H9 (cell line): ENCODE results near the gene LPGAT1. TPM values are rescaled to one million over a fixed set of nuclear protein-coding genes. Genes with fewer than 3 reads are reported as not detected.

Experiments used
- DNase-seq: peaks from one replicate; pipeline ENCODE4 v3.0.0-alpha.2; 2017
- H2AFZ ChIP-seq: one replicate; pipeline ENCODE4 v1.6.1; 2013; ENCODE audit warnings: mild to moderate bottlenecking, low read length, control low read depth, moderate library complexity
- H2AK5ac ChIP-seq: 2 replicates; pipeline ENCODE4 v1.6.1; 2013; ENCODE audit warnings: low read length, control low read depth, mixed read lengths; ENCODE audit not compliant: insufficient read length
- H2BK120ac ChIP-seq: one replicate; pipeline ENCODE4 v1.6.1; 2013; ENCODE audit warnings: low read depth, mild to moderate bottlenecking, low read length, control low read depth, inconsistent platforms; ENCODE audit not compliant: poor library complexity, severe bottlenecking
- H2BK12ac ChIP-seq: 2 replicates; pipeline ENCODE4 v1.6.1; 2013; ENCODE audit warnings: low read length, control low read depth, mixed read lengths, low read depth; ENCODE audit not compliant: insufficient read length
- H2BK15ac ChIP-seq: 2 replicates; pipeline ENCODE4 v1.6.1; 2013; ENCODE audit warnings: low read depth, low read length, control low read depth
- H2BK20ac ChIP-seq: one replicate; pipeline ENCODE4 v1.6.1; 2013; ENCODE audit warnings: low read depth, mild to moderate bottlenecking, low read length, control low read depth, inconsistent platforms; ENCODE audit not compliant: poor library complexity, severe bottlenecking
- H2BK5ac ChIP-seq: 2 replicates; pipeline ENCODE4 v1.6.1; 2013; ENCODE audit warnings: low read length, control low read depth, mixed read lengths; ENCODE audit not compliant: insufficient read length
- H3K14ac ChIP-seq: 2 replicates; pipeline ENCODE4 v1.6.1; 2013; ENCODE audit warnings: low read length, control low read depth; ENCODE audit not compliant: insufficient read depth
- H3K18ac ChIP-seq: 2 replicates; pipeline ENCODE4 v1.6.1; 2013; ENCODE audit warnings: low read depth, mild to moderate bottlenecking, mixed read lengths, low read length, control low read depth; ENCODE audit not compliant: insufficient read length
- H3K23ac ChIP-seq: 2 replicates; pipeline ENCODE4 v1.6.1; 2013; ENCODE audit warnings: low read length, control low read depth, mixed read lengths, low read depth; ENCODE audit not compliant: insufficient read length
- H3K23me2 ChIP-seq: 2 replicates; pipeline ENCODE4 v1.6.1; 2013; ENCODE audit warnings: low read depth, mild to moderate bottlenecking, mixed read lengths, low read length, control low read depth; ENCODE audit not compliant: insufficient read length, poor library complexity, severe bottlenecking
- H3K27ac ChIP-seq: 2 replicates; pipeline ENCODE4 v1.5.1; 2013; ENCODE audit warnings: low read length, control low read depth, mixed read lengths, low read depth; ENCODE audit not compliant: insufficient read length
- H3K27me3 ChIP-seq: 2 replicates; pipeline ENCODE4 v1.6.1; 2013; ENCODE audit warnings: low read length, control low read depth, inconsistent platforms; ENCODE audit not compliant: insufficient read depth
- H3K4ac ChIP-seq: 2 replicates; pipeline ENCODE4 v1.6.1; 2013; ENCODE audit warnings: low read depth, mild to moderate bottlenecking, control low read depth, inconsistent platforms, low read length, moderate library complexity
- H3K4me1 ChIP-seq: 2 replicates; pipeline ENCODE4 v1.6.1; 2013; ENCODE audit warnings: low read length, control low read depth, inconsistent platforms; ENCODE audit not compliant: insufficient read depth
- H3K4me2 ChIP-seq: 2 replicates; pipeline ENCODE4 v1.6.1; 2013; ENCODE audit warnings: low read length, control low read depth, mixed read lengths; ENCODE audit not compliant: insufficient read length, insufficient read depth
- H3K56ac ChIP-seq: 2 replicates; pipeline ENCODE4 v1.6.1; 2013; ENCODE audit warnings: low read depth, mild to moderate bottlenecking, mixed read lengths, low read length, control low read depth; ENCODE audit not compliant: insufficient read length
- H3K79me1 ChIP-seq: 2 replicates; pipeline ENCODE4 v1.6.1; 2013; ENCODE audit warnings: low read depth, mild to moderate bottlenecking, moderate library complexity, low read length, control low read depth, inconsistent platforms; ENCODE audit not compliant: insufficient read depth, poor library complexity, severe bottlenecking
- H3K79me2 ChIP-seq: 2 replicates; pipeline ENCODE4 v1.6.1; 2013; ENCODE audit warnings: low read length, control low read depth, inconsistent platforms; ENCODE audit not compliant: insufficient read depth
- H3K9ac ChIP-seq: 2 replicates; pipeline ENCODE4 v1.6.1; 2013; ENCODE audit warnings: low read length, control low read depth, mixed read lengths; ENCODE audit not compliant: insufficient read length; ENCODE audit errors: extremely low read depth
- H3K9me3 ChIP-seq: one replicate; pipeline ENCODE4 v1.6.1; 2013; ENCODE audit warnings: low read depth, low read length, inconsistent platforms; ENCODE audit not compliant: control insufficient read depth
- H3T11ph ChIP-seq: one replicate; pipeline ENCODE4 v1.6.1; 2013; ENCODE audit warnings: mild to moderate bottlenecking, low read length, control low read depth, inconsistent platforms
- H4K20me1 ChIP-seq: one replicate; pipeline ENCODE4 v1.6.1; 2013; ENCODE audit not compliant: control insufficient read depth, insufficient read length, insufficient read depth
- H4K5ac ChIP-seq: 2 replicates; pipeline ENCODE4 v1.6.1; 2013; ENCODE audit warnings: low read depth, mild to moderate bottlenecking, mixed read lengths, low read length, control low read depth; ENCODE audit not compliant: insufficient read length
- H4K8ac ChIP-seq: replicated peaks from 2 replicates; pipeline ENCODE4 v1.6.1; 2013; ENCODE audit warnings: low read length, control low read depth, mixed read lengths, low read depth; ENCODE audit not compliant: insufficient read length
- H4K91ac ChIP-seq: 2 replicates; pipeline ENCODE4 v1.6.1; 2013; ENCODE audit warnings: low read depth, mild to moderate bottlenecking, moderate library complexity, mixed read lengths, low read length, control low read depth; ENCODE audit not compliant: insufficient read length
- H3K27ac Mint-ChIP-seq, 3 experiments: 2 replicates in 2 of 3; 3 replicates in 1 of 3; pipeline ENCODE4 v1.8.0; 2020 to 2021; ENCODE audit warnings: mixed read lengths in 3 of 3, mild to moderate bottlenecking in 1 of 3, moderate library complexity in 1 of 3
- H3K27me3 Mint-ChIP-seq: 2 replicates; pipeline ENCODE4 v1.8.0; 2021; ENCODE audit warnings: low read depth, mild to moderate bottlenecking, moderate library complexity, mixed read lengths
- H3K36me3 Mint-ChIP-seq, 3 experiments: 2 replicates in 2 of 3; 3 replicates in 1 of 3; pipeline ENCODE4 v1.8.0; 2020 to 2021; ENCODE audit warnings: low read depth in 3 of 3, mixed read lengths in 3 of 3; ENCODE audit not compliant: insufficient read depth in 1 of 3
- H3K4me1 Mint-ChIP-seq, 2 experiments: 2 replicates each; pipeline ENCODE4 v1.8.0; 2020; ENCODE audit warnings: mixed read lengths in 2 of 2
- H3K4me3 Mint-ChIP-seq, 2 experiments: 2 replicates in 1 of 2; 3 replicates in 1 of 2; pipeline ENCODE4 v1.8.0; 2020 to 2021; ENCODE audit warnings: mild to moderate bottlenecking in 2 of 2, mixed read lengths in 2 of 2, moderate library complexity in 1 of 2
- H3K9me3 Mint-ChIP-seq, 2 experiments: 2 replicates in 1 of 2; 3 replicates in 1 of 2; pipeline ENCODE4 v1.8.0; 2020; ENCODE audit warnings: mild to moderate bottlenecking in 2 of 2, mixed read lengths in 2 of 2, moderate library complexity in 1 of 2
- whole genome bisulfite sequencing: extraction: QIAGEN DNeasy Blood & Tissue Kit; methylation state at CpG from one replicate; pipeline ENCODE4 v1.1.7; 2013; ENCODE audit warnings: missing lambda C conversion rate, low lambda C conversion rate, mixed read lengths; ENCODE audit not compliant: insufficient read length; ENCODE audit errors: extremely low coverage; 5-methylcytosine and 5-hydroxymethylcytosine counted together
- total RNA-seq: library from RNA; stranded (reverse); gene quantifications from 2 replicates; pipeline ENCODE4 v1.2.1, GENCODE V29; 2021
- TF ChIP-seq, protein P1 (sequence below): fragments of 200-600 bp; sonication (generic); conservative IDR thresholded peaks from 3 replicates; pipeline ENCODE4 v1.8.0; 2021; ENCODE audit warnings: antibody characterized with exemption, mild to moderate bottlenecking

The LPGAT1 gene
- total RNA-seq, 1 experiment from 2014 or later, result 12.2 TPM

GRCh38 chr1:211738691-211739301 lies 91.8 kb downstream of the LPGAT1 start:
- Histone ChIP-seq H3K9me3 (no peaks in the 10 kb centered on the region), H3K27ac (no peak overlapping the region), H3K18ac (no peak overlapping the region), H2BK15ac (no peak overlapping the region), H3K79me2 (no peaks in the 10 kb centered on the region), H3T11ph (no peak overlapping the region), H3K27me3 (no peaks in the 10 kb centered on the region), H3K4me2 (no peak overlapping the region), H3K79me1 (no peaks in the 10 kb centered on the region), H2AFZ (no peak overlapping the region), H2BK120ac (no peak overlapping the region), H2BK5ac (no peak overlapping the region), H2BK20ac (no peak overlapping the region), H3K23ac (no peak overlapping the region), H4K91ac (no peak overlapping the region), H3K23me2 (no peaks in the 10 kb centered on the region), H4K5ac (no peak overlapping the region), H3K14ac (no peak overlapping the region), H4K20me1 (no peaks in the 10 kb centered on the region), H3K4me1 (no peaks in the 10 kb centered on the region), H2AK5ac (no peak overlapping the region), H3K9ac (no peak overlapping the region), H2BK12ac (no peak overlapping the region), H3K56ac (no peak overlapping the region), H4K8ac (no peak overlapping the region), H3K4ac (no peak overlapping the region)
- Mint-ChIP-seq H3K4me1 (peaks cover 23 to 25% of the 10 kb centered on the region in 2 experiments), H3K27ac (no peak overlapping the region), H3K4me3 (no peak overlapping the region; a peak in 1 of 5 replicates), H3K36me3 (no peaks in the 10 kb centered on the region), H3K27me3 (no peaks in the 10 kb centered on the region), H3K9me3 (no peaks in the 10 kb centered on the region)
- no CpG with 5 or more reads among the region's 2 CpGs for WGBS
- no peak for DNase-seq
- TF ChIP-seq, protein P1, sequence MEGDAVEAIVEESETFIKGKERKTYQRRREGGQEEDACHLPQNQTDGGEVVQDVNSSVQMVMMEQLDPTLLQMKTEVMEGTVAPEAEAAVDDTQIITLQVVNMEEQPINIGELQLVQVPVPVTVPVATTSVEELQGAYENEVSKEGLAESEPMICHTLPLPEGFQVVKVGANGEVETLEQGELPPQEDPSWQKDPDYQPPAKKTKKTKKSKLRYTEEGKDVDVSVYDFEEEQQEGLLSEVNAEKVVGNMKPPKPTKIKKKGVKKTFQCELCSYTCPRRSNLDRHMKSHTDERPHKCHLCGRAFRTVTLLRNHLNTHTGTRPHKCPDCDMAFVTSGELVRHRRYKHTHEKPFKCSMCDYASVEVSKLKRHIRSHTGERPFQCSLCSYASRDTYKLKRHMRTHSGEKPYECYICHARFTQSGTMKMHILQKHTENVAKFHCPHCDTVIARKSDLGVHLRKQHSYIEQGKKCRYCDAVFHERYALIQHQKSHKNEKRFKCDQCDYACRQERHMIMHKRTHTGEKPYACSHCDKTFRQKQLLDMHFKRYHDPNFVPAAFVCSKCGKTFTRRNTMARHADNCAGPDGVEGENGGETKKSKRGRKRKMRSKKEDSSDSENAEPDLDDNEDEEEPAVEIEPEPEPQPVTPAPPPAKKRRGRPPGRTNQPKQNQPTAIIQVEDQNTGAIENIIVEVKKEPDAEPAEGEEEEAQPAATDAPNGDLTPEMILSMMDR, result no peak
